Activated CD8-positive, alpha-beta T cell treated with anti-CD3 and anti-CD28 coated beads for 36 hours (primary cell): ENCODE data around the gene CLEC4A. TPM values are rescaled to one million over a fixed set of nuclear protein-coding genes. Genes with fewer than 3 reads are reported as not detected.
A peak's percentile ranks its signal among the peaks of the same experiment; 100 is the strongest.

Experiments used
- ATAC-seq: fragments of 200-7000 bp; cut with Tn5 transposase; one replicate; pipeline ENCODE4 v1.10.0; 2021; ENCODE audit warnings: mild to moderate bottlenecking, moderate library complexity
- CTCF ChIA-PET: fragments of 350-600 bp; sonication (Branson Sonifier 250); formaldehyde crosslinking; loops from one replicate; lab custom pipeline; 2021; ENCODE audit warnings: antibody characterized with exemption; lab: Charles Lee
- POLR2A ChIA-PET: fragments of 350-600 bp; sonication (Branson Sonifier 250); formaldehyde crosslinking; loops from one replicate; lab custom pipeline; 2021; ENCODE audit warnings: antibody characterized with exemption; lab: Charles Lee
- DNase-seq: peaks from one replicate; pipeline ENCODE4 v3.0.0-alpha.2; 2020
- H3K27ac Mint-ChIP-seq: one replicate; pipeline ENCODE4 v1.8.0; 2021; ENCODE audit warnings: mild to moderate bottlenecking, mixed read lengths
- H3K27me3 Mint-ChIP-seq: one replicate; pipeline ENCODE4 v1.8.0; 2021; ENCODE audit warnings: mixed read lengths
- H3K36me3 Mint-ChIP-seq: one replicate; pipeline ENCODE4 v1.8.0; 2021; ENCODE audit warnings: low read depth, mixed read lengths
- H3K4me1 Mint-ChIP-seq: one replicate; pipeline ENCODE4 v1.8.0; 2021; ENCODE audit warnings: low read depth, mixed read lengths
- H3K4me3 Mint-ChIP-seq: one replicate; pipeline ENCODE4 v1.8.0; 2021; ENCODE audit warnings: mild to moderate bottlenecking, moderate library complexity, mixed read lengths
- H3K9me3 Mint-ChIP-seq: one replicate; pipeline ENCODE4 v1.8.0; 2021; ENCODE audit warnings: mixed read lengths
- CTCF ChIP-seq: fragments of 200-600 bp; IDR thresholded peaks from one replicate; pipeline ENCODE4 v1.8.0; 2022; ENCODE audit warnings: antibody characterized with exemption, mild to moderate bottlenecking
- intact Hi-C: fragments of 100-400 bp; cut with micrococcal nuclease; formaldehyde crosslinking; loops from one replicate; pipeline ENCODE4 v1.10.0; 2022
- total RNA-seq, 2 experiments: library from RNA; stranded (reverse); gene quantifications; one replicate each; pipeline ENCODE4 v1.2.3, GENCODE V29; 2021

CLEC4A gene
- total RNA-seq, 2 experiments from 2014 or later = 0.98 to 2.0 TPM

- Mint-ChIP-seq H3K27ac (peak overlapping the region; percentile 96), H3K4me3 (no peak overlapping the region), H3K4me1 (peaks cover 41% of the 10 kb centered on the region), H3K36me3 (peaks cover 3% of the 10 kb centered on the region), H3K9me3 (no peaks in the 10 kb centered on the region), H3K27me3 (no peaks in the 10 kb centered on the region)
- intact Hi-C loops = loop anchor here (1.0 kb wide), 1 partner anchor 32 kb away; no protein-coding TSS in a partner anchor
- TF ChIP-seq CTCF = peak; percentile 50
- ATAC-seq (peak; percentile 37), DNase-seq (peak; percentile 72)
- POLR2A ChIA-PET = interaction anchor here (0.7 to 3.2 kb wide), 8 partner anchors 12 to 46 kb away, joined by 3 to 14 read pairs (median 3); partner anchors contain the start of genes C3AR1 and FOXJ2
- CTCF ChIA-PET = interaction anchor here (0.6 to 10.7 kb wide), 32 partner anchors 8 to 402 kb away, joined by 3 to 269 read pairs (median 6); partner anchors contain the start of genes C3AR1 and FOXJ2
These were observed 45.0 kb upstream of the CLEC4A start for GRCh38 chr12:8078398-8078797.

- no peak for TF ChIP-seq CTCF
- DNase-seq = no peak
- Mint-ChIP-seq H3K27ac (peak overlapping the region; percentile 96), H3K4me3 (no peak overlapping the region), H3K36me3 (peaks cover 8% of the 10 kb centered on the region), H3K27me3 (no peaks in the 10 kb centered on the region), H3K4me1 (peaks cover 46% of the 10 kb centered on the region), H3K9me3 (no peaks in the 10 kb centered on the region)
- intact Hi-C loops = loop anchor here (1.0 kb wide), 1 partner anchor 33 kb away; no protein-coding TSS in a partner anchor
- no peak for ATAC-seq
- ChIA-PET POLR2A (interaction anchor here (0.6 to 3.2 kb wide), 5 partner anchors 12 to 208 kb away, joined by 3 to 14 read pairs (median 3); partner anchors contain the start of gene C3AR1), CTCF (interaction anchor here (0.6 to 10.7 kb wide), 21 partner anchors 9 to 219 kb away, joined by 3 to 269 read pairs (median 9); partner anchors contain the start of genes C3AR1 and FOXJ2)
These were observed 44.5 kb upstream of the CLEC4A start for GRCh38 chr12:8078916-8079315.

- CTCF ChIA-PET = interaction anchor here (3.6 to 10.7 kb wide), 2 partner anchors 34 to 147 kb away, joined by 18 to 269 read pairs; no protein-coding TSS in a partner anchor
- ATAC-seq (no peak), DNase-seq (no peak)
- Mint-ChIP-seq H3K36me3 (peaks cover 16% of the 10 kb centered on the region), H3K4me1 (peaks cover 55% of the 10 kb centered on the region), H3K27ac (peak overlapping the region; percentile 96), H3K4me3 (peak overlapping the region; percentile 91), H3K27me3 (no peaks in the 10 kb centered on the region), H3K9me3 (no peaks in the 10 kb centered on the region)
- POLR2A ChIA-PET = interaction anchor here (1.2 to 1.7 kb wide), 3 partner anchors 44 to 85 kb away, joined by 3 to 6 read pairs (median 4); no protein-coding TSS in a partner anchor
- TF ChIP-seq CTCF = no peak
- intact Hi-C loops = no loop called here
These were observed 43.3 kb upstream of the CLEC4A start for GRCh38 chr12:8080120-8080519.

- intact Hi-C loops = no loop called here
- H3K27ac Mint-ChIP-seq = peak overlapping the region; percentile 96
- ChIA-PET CTCF (interaction anchor here (10.7 kb wide), 1 partner anchor 35 kb away, joined by 269 read pairs; no protein-coding TSS in a partner anchor), POLR2A (interaction anchor here (0.6 to 1.7 kb wide), 5 partner anchors 24 to 1336 kb away, joined by 3 to 6 read pairs (median 4); no protein-coding TSS in a partner anchor)
- ATAC-seq (no peak), DNase-seq (peak; percentile 51)
- H3K36me3 Mint-ChIP-seq = peaks cover 23% of the 10 kb centered on the region
- no peaks in the 10 kb centered on the region for H3K27me3 Mint-ChIP-seq
- H3K4me1 Mint-ChIP-seq = peaks cover 60% of the 10 kb centered on the region
- no peaks in the 10 kb centered on the region for H3K9me3 Mint-ChIP-seq
- H3K4me3 Mint-ChIP-seq = peak overlapping the region; percentile 91
- TF ChIP-seq CTCF = no peak
These were observed 42.0 kb upstream of the CLEC4A start for GRCh38 chr12:8081251-8081920.
